HG03432 (cell line): Measurements from ENCODE around the gene PRSS58.
A peak's percentile ranks its signal among the peaks of the same experiment; 100 is the strongest.

Source experiments
- ATAC-seq: cut with Tn5 transposase; IDR thresholded peaks from one replicate; pipeline ENCODE4 v1.9.1; 2021; ENCODE audit warnings: mild to moderate bottlenecking, moderate library complexity; ENCODE audit not compliant: unreplicated experiment

PRSS58 gene, protein sequence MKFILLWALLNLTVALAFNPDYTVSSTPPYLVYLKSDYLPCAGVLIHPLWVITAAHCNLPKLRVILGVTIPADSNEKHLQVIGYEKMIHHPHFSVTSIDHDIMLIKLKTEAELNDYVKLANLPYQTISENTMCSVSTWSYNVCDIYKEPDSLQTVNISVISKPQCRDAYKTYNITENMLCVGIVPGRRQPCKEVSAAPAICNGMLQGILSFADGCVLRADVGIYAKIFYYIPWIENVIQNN

DNA sequence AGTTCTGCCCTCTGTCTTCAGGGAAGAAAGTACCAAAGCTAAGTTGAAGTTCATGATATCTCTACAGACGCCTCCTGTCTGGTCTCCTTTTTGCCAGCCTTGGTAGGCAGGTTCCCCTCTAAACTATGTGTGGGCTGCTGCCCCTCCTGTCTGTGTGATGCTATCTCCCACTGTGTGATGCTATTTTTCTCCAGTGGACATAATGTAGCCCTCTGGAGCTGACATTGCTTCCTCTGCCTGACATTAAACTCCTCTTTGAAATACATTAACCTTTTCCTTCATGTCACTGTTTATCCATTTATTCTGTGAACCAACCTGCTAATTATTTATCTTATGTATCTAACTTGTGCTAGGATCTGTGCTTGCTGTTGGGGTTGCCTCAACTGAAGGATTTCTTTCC, at the start of gene PRSS58:
Gene PRSS58 (minus strand): TSS at position 101 of the 400 bp plus-strand sequence. CDS start 351 bp downstream, outside the sequence.
- no peak for ATAC-seq

DNA sequence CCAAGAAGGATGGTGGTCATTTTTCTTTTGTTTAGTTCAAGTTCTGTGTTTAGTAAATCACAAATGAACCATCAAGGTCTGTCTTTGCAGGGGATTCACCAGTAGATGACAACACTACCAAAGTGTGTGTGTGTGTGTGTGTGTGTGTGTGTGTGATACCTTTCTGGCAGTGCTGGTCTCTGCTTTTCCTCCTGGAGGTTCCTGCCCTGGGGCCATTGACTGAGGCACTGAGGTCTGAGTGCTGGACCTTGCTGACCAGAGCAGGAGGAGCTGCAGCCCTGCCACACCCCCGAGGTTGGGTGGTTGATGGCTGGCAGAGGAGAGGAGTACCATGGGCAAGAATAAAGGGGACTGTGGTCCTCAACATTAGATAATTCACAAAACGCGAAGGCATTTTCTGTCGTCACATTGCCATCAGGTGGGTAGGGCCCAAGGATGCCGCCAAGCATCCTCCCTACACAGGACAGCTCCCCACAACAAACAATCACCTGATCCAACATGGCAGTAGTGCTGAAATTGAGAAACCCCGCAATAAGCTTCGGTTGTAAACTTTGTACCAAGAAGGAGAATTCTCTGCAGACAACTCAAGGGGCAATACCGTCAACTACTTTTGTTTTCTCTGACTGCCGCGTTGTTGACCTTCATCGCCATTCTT, 49.5 kb upstream of the PRSS58 start:
- ATAC-seq, result no peak

DNA sequence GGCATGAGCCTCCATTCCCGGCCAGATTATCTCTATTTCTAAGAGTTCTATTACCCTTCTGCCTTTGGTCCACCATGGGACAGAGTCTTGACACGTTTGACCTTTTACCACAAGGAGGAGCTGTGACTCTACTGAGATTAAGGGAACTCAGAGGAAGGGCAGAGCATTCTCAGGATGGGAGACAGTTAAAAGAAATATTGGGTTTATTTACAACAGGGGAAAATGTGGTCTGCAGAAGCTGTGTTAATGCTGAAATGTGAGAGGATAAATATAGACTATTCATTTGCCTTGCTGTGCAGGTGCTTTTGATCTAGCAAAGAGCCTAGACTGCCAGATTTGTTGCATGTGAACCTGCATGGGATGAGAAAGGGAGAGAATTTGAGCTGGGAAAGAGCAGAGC, 45.8 kb upstream of the PRSS58 start:
- ATAC-seq, result peak; percentile 40

GRCh38 chr7:142301923-142302550, 44.2 kb upstream of the PRSS58 start:
- ATAC-seq, result peak; percentile 58

DNA sequence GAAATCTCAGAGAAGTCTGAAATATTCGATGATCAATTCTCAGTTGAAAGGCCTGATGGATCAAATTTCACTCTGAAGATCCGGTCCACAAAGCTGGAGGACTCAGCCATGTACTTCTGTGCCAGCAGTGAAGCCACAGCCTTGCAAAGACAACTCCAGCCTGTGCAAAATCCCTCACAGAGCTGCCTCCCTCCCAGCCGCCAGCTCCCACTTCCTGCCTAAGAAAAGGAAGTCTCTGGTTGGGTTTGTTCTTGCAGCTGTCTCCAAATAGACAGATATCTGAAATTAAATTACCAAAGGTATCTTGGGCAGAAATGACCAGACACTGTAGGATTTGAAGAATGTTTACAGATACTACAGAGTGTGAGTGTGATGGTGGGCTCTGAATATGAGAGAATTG, 43.4 kb upstream of the PRSS58 start:
- no peak for ATAC-seq

- ATAC-seq, result no peak
These were observed 42.8 kb upstream of the PRSS58 start for GRCh38 chr7:142300689-142301088.

GRCh38 chr7:142299237-142299781, 41.5 kb upstream of the PRSS58 start:
- no peak for ATAC-seq

- no peak for ATAC-seq
These were observed 40.8 kb upstream of the PRSS58 start for GRCh38 chr7:142298627-142299026.

- no peak for ATAC-seq
These were observed 40.2 kb upstream of the PRSS58 start for GRCh38 chr7:142298009-142298408.

DNA sequence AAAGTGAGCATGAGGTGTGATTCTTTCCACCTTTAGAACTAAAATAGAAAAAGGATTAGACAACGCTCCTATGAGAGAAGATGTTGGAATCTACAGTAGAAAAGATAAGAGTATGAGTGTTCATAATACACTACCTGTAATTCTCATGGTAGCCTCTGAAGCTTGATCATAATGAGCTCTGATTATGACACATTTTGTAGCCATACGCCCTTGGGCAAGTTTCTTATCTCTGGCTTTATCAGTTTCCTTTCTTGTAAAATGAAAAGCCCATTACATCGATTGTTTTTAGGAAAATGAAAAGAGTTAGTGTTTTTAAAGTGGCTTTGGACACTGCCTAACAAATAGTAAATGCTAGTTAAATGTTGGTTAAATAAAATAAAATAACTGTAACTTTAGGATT, 22.4 kb upstream of the PRSS58 start:
- ATAC-seq, result no peak

GRCh38 chr7:142279601-142280000, 21.7 kb upstream of the PRSS58 start:
- ATAC-seq, result no peak

- ATAC-seq, result no peak
These were observed 17.2 kb upstream of the PRSS58 start for GRCh38 chr7:142275028-142275427.

DNA sequence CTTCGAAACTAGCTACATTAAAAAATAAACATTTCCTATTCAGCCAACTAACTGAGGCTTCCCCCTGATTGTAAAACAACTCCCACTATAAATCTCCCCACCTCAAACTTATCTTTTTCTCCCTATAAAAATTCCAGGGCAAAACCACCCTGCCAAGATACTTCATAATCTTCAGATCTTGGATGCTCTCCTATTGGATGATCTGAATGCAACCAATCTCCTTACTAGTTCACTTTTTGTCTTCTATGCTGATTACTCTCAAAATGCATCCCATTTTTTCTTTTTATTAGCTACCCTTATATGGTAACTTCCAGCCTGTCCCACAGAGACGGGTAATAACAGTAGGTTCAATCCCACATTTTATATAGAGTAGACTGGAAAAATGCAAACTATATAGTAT, 15.0 kb upstream of the PRSS58 start:
- no peak for ATAC-seq

DNA sequence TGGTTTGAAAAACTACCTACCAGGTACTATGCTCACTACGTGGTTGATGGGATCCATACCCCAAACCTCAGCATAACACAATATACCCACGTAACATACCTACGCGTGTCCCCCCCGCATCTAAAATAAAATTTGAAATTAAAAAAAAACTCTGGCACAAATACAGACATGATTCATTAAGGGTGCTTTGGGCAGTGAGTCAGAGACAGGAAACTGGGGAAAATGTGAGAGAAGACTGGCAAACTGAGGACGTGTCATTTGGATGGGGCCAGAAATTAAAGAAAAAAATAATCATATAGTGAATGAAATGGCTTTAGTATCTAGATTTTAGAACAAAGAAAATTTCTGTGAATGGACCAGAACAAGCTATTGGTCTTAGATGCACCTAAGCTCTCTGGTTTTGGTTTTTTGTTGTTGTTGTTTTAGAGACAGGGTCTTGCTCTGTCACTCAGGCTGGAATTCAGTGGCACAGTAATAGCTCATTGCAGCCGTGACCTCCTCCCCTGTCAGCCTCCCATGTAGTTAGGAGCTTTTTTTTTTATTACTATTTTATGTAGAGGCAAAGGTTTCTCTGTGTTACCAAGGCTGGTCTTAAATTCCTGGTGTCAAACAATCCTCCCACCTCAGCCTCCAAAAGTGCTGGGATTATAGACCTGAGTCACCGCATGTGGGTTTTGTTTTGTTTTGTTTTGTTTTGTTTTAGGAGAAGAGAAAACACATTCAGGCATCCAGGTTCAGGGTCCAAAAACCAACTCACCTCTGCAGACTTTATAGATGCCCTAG, 5.9 kb upstream of the PRSS58 start:
- no peak for ATAC-seq

DNA sequence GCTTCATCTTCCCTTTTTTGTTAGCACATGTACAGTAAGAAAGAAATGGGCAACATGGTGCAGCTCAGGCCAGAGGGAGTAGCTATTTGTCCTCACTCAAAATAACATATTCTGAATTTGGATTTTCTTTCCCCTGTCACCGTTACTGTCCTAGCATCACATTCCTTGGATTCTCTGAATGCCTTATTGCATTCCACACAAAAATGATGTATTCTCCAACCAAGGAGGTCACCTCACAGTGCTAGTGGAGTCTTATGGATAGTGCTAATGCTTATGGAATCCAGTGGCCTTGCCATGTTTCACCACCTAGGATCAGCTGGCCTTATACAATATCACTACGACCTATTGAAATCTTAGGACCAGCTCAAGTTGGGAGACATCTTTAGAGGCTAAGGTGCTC, 7.2 kb downstream of the PRSS58 start:
- ATAC-seq, result no peak

DNA sequence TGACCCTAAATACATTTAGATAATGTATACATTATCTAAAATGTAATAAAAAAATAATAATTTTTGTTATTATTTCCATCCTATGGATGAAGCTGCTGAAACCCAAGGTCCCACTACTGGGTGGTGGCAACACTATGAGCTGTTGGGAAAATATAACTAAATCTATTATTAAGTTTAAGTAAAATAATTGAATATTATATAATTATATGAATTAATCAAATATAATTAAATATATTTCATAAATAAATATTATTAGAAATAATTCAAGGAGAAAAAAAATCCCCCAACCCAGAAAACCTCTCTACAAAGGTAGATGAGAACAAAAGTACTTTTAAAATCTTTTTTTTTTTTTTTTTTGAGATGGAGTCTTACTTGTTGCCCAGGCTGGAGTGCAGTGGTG, 7.9 kb downstream of the PRSS58 start:
- ATAC-seq, result no peak

- no peak for ATAC-seq
These were observed 9.4 kb downstream of the PRSS58 start for GRCh38 chr7:142248166-142249160.

GRCh38 chr7:142243823-142244222, 14.0 kb downstream of the PRSS58 start:
- ATAC-seq, result no peak

- ATAC-seq, result no peak
These were observed 17.3 kb downstream of the PRSS58 start for GRCh38 chr7:142240546-142240945.

DNA sequence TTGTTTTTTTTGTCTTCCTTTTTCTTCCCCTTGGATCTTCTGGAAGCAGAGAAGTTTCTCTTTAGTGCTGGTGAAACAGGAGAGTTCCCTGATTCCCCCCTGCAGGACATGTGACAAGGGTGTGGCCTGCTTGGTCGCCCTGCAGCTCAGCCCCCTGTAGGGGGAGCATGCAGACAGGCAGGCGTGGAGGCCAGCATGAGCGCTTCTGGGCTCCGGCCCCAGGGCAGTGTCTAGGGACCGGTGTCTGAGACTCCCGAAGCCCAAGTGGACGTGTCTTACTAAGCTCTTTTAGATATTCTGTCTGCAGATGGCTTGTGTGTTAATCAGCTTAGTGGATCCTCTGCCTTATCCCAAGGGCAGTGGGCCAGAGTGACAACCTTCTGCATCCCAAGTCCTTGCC, 26.1 kb downstream of the PRSS58 start:
- no peak for ATAC-seq
